K562 (cell line): Measurements from ENCODE around the gene CD99L2. TPM values are rescaled to one million over a fixed set of nuclear protein-coding genes. Genes with fewer than 3 reads are reported as not detected.

Experiments used
- ATF7 ChIP-seq: fragments of 450-650 bp; IDR thresholded peaks from 2 replicates; pipeline ENCODE4 v1.7.1; 2014; ENCODE audit warnings: mild to moderate bottlenecking, moderate library complexity
- CREBBP ChIP-seq: IDR thresholded peaks from one replicate; pipeline ENCODE4 v1.6.1; 2012; ENCODE audit warnings: low read depth, mild to moderate bottlenecking, control low read depth, inconsistent platforms, low read length
- ETS2 ChIP-seq: IDR thresholded peaks from 2 replicates; pipeline ENCODE4 v1.6.1; 2016; ENCODE audit warnings: borderline replicate concordance, missing genetic modification characterization, mild to moderate bottlenecking, moderate library complexity, missing compliant biosample characterization; ENCODE audit not compliant: poor library complexity, severe bottlenecking
- ETV6 ChIP-seq, 3 experiments: fragments of 150-350 bp in 1 of 3; sonication (generic) in 1 of 3; formaldehyde crosslinking in 1 of 3; IDR thresholded peaks; 2 replicates each; pipeline versions ENCODE4 v1.6.1 to v1.8.0; 2014 to 2022; ENCODE audit warnings: borderline replicate concordance in 2 of 3, low read depth in 2 of 3, antibody characterized with exemption in 1 of 3, low read length in 1 of 3, mild to moderate bottlenecking in 1 of 3, missing genetic modification reagents in 1 of 3
- HEY1 ChIP-seq: fragments of 250-450 bp; sonication (Bioruptor Pico); IDR thresholded peaks from 2 replicates; pipeline ENCODE4 v1.5.0; 2020; ENCODE audit warnings: mild to moderate bottlenecking, moderate library complexity, borderline replicate concordance
- HMGN3 ChIP-seq: IDR thresholded peaks from 2 replicates; pipeline ENCODE4 v1.6.1; 2011; ENCODE audit warnings: borderline replicate concordance, low read depth, mild to moderate bottlenecking, mixed read lengths, low read length; ENCODE audit not compliant: insufficient read length; ENCODE audit errors: extremely low read depth
- L3MBTL2 ChIP-seq: fragments of 450-650 bp; IDR thresholded peaks from 2 replicates; pipeline ENCODE4 v1.6.1; 2016; ENCODE audit warnings: mild to moderate bottlenecking, moderate library complexity
- POLR2AphosphoS2 ChIP-seq: IDR thresholded peaks from 2 replicates; pipeline ENCODE4 v1.6.1; 2012; ENCODE audit warnings: low read length, improper control_type of control experiment
- SMARCA5 ChIP-seq: fragments of 450-650 bp; IDR thresholded peaks from 2 replicates; pipeline ENCODE4 v1.6.1; 2016
- SMARCB1 ChIP-seq: IDR thresholded peaks from 2 replicates; pipeline ENCODE4 v1.6.1; 2011; ENCODE audit warnings: improper control_type of control experiment, low read depth; ENCODE audit not compliant: insufficient read length
- SUPT5H ChIP-seq: fragments of 450-650 bp; IDR thresholded peaks from 2 replicates; pipeline ENCODE4 v1.6.1; 2016
- TEAD2 ChIP-seq: fragments of 450-650 bp; IDR thresholded peaks from 2 replicates; pipeline ENCODE4 v1.6.1; 2016; ENCODE audit warnings: missing genetic modification characterization, control low read depth, missing compliant biosample characterization
- ZFX ChIP-seq: sonication (generic); formaldehyde crosslinking; IDR thresholded peaks from 2 replicates; pipeline ENCODE4 v1.8.0; 2022; ENCODE audit warnings: mild to moderate bottlenecking, missing genetic modification reagents, moderate library complexity
- ZNF121 ChIP-seq: sonication (generic); formaldehyde crosslinking; conservative IDR thresholded peaks from 2 replicates; pipeline ENCODE4 v1.8.0; 2022; ENCODE audit warnings: missing genetic modification reagents
- polyA plus RNA-seq, 8 experiments: library from polyadenylated mRNA; depleted of rRNA in 4 of 8; stranded (reverse) in 5 of 8; unstranded in 3 of 8; fragments of >200 nt; fragmentation: Nextera tagmentation in 2 of 8; fragmentation: Illumina TruSeq in 1 of 8; extraction: Ambion mirVana in 2 of 8; extraction: Trizol in 1 of 8; gene quantifications; 2 replicates each; pipeline versions ENCODE4 v1.2.1 to v1.2.3, GENCODE V29; 2011 to 2014; ENCODE audit warnings: inconsistent platforms in 1 of 8, missing spikeins in 1 of 8
- total RNA-seq, 7 experiments: library from RNA; depleted of rRNA in 6 of 7; stranded (reverse); fragments of >200 nt in 6 of 7; fragmentation: Illumina TruSeq in 2 of 7; extraction: Trizol in 2 of 7; gene quantifications; 2 replicates each; pipeline versions ENCODE4 v1.2.1 to v1.2.3, GENCODE V29; 2011 to 2021; ENCODE audit warnings: low replicate concordance in 1 of 7
- TF ChIP-seq, protein P1 (sequence below): fragments of 250-450 bp; sonication (Bioruptor Pico); IDR thresholded peaks from 2 replicates; pipeline ENCODE4 v1.8.0; 2021; ENCODE audit warnings: borderline replicate concordance, mild to moderate bottlenecking, moderate library complexity; ENCODE audit not compliant: poor library complexity, severe bottlenecking
- TF ChIP-seq, protein P2 (sequence below): fragments of 250-450 bp; sonication (Bioruptor Pico); IDR thresholded peaks from 2 replicates; pipeline ENCODE4 v1.5.1; 2021; ENCODE audit warnings: mild to moderate bottlenecking
- TF ChIP-seq, protein P3 (sequence below): fragments of 450-650 bp; formaldehyde crosslinking; IDR thresholded peaks from 2 replicates; pipeline ENCODE4 v1.4.0; 2020; ENCODE audit warnings: mild to moderate bottlenecking
- TF ChIP-seq, protein P4 (sequence below): sonication (generic); formaldehyde crosslinking; IDR thresholded peaks from 2 replicates; pipeline ENCODE4 v1.8.1; 2023; ENCODE audit warnings: mild to moderate bottlenecking, missing genetic modification reagents
- TF ChIP-seq, protein P5 (sequence below): fragments of 250-450 bp; sonication (Bioruptor Pico); IDR thresholded peaks from 2 replicates; pipeline ENCODE4 v1.8.0; 2021; ENCODE audit warnings: moderate library complexity, mild to moderate bottlenecking, inconsistent platforms

The CD99L2 gene
- total and polyA plus RNA-seq, 9 of the 15 experiments (the other 6 are each of a cell fraction or from before 2014, with no cell fraction given): 0.76 to 19.0 (median 11.9) TPM

GRCh38 chrX:150898343-150899190, at the start of gene CD99L2 (continued):
- TF ChIP-seq ETS2 (tag) (no peak), SMARCA5 (no peak), L3MBTL2 (peak; percentile 64; the same call in 1 of the 2 replicates), SUPT5H (peak; percentile 75), POLR2AphosphoS2 (no peak), ATF7 (0 out of 2 replicates have a peak, but pooled peaks have one; percentile 21), ZFX (CRISPR knock-in tag) (peak; percentile 90), ETV6 (IDR thresholded peaks at IDR 0.05; ENCODE audit: borderline replicate concordance in 1 of 2, low read depth in 2 of 2, low read length in 1 of 2) (no peak), ETV6 (CRISPR knock-in tag; IDR thresholded peaks at IDR 0.05; ENCODE audit: borderline replicate concordance) (no peak), TEAD2 (tag) (no peak), HEY1 (no peak), CREBBP (no peak), ZNF121 (CRISPR knock-in tag) (no peak), HMGN3 (no peak), SMARCB1 (no peak)
- TF ChIP-seq, protein P1, sequence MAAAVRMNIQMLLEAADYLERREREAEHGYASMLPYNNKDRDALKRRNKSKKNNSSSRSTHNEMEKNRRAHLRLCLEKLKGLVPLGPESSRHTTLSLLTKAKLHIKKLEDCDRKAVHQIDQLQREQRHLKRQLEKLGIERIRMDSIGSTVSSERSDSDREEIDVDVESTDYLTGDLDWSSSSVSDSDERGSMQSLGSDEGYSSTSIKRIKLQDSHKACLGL (CRISPR knock-in tag): no peak
- TF ChIP-seq, protein P2, sequence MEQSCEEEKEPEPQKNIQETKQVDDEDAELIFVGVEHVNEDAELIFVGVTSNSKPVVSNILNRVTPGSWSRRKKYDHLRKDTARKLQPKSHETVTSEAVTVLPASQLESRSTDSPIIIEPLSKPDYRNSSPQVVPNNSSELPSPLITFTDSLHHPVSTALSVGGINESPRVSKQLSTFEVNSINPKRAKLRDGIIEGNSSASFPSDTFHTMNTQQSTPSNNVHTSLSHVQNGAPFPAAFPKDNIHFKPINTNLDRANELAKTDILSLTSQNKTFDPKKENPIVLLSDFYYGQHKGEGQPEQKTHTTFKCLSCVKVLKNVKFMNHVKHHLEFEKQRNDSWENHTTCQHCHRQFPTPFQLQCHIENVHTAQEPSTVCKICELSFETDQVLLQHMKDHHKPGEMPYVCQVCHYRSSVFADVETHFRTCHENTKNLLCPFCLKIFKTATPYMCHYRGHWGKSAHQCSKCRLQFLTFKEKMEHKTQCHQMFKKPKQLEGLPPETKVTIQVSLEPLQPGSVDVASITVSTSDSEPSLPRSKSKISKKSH (CRISPR knock-in tag): no peak
- TF ChIP-seq, protein P3, sequence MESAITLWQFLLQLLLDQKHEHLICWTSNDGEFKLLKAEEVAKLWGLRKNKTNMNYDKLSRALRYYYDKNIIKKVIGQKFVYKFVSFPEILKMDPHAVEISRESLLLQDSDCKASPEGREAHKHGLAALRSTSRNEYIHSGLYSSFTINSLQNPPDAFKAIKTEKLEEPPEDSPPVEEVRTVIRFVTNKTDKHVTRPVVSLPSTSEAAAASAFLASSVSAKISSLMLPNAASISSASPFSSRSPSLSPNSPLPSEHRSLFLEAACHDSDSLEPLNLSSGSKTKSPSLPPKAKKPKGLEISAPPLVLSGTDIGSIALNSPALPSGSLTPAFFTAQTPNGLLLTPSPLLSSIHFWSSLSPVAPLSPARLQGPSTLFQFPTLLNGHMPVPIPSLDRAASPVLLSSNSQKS (CRISPR knock-in tag): no peak
- TF ChIP-seq, protein P4, sequence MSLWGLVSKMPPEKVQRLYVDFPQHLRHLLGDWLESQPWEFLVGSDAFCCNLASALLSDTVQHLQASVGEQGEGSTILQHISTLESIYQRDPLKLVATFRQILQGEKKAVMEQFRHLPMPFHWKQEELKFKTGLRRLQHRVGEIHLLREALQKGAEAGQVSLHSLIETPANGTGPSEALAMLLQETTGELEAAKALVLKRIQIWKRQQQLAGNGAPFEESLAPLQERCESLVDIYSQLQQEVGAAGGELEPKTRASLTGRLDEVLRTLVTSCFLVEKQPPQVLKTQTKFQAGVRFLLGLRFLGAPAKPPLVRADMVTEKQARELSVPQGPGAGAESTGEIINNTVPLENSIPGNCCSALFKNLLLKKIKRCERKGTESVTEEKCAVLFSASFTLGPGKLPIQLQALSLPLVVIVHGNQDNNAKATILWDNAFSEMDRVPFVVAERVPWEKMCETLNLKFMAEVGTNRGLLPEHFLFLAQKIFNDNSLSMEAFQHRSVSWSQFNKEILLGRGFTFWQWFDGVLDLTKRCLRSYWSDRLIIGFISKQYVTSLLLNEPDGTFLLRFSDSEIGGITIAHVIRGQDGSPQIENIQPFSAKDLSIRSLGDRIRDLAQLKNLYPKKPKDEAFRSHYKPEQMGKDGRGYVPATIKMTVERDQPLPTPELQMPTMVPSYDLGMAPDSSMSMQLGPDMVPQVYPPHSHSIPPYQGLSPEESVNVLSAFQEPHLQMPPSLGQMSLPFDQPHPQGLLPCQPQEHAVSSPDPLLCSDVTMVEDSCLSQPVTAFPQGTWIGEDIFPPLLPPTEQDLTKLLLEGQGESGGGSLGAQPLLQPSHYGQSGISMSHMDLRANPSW (CRISPR knock-in tag): no peak
- TF ChIP-seq, protein P5, sequence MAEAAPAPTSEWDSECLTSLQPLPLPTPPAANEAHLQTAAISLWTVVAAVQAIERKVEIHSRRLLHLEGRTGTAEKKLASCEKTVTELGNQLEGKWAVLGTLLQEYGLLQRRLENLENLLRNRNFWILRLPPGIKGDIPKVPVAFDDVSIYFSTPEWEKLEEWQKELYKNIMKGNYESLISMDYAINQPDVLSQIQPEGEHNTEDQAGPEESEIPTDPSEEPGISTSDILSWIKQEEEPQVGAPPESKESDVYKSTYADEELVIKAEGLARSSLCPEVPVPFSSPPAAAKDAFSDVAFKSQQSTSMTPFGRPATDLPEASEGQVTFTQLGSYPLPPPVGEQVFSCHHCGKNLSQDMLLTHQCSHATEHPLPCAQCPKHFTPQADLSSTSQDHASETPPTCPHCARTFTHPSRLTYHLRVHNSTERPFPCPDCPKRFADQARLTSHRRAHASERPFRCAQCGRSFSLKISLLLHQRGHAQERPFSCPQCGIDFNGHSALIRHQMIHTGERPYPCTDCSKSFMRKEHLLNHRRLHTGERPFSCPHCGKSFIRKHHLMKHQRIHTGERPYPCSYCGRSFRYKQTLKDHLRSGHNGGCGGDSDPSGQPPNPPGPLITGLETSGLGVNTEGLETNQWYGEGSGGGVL (CRISPR knock-in tag): no peak
